K562 (cell line): ENCODE measurements around the gene ATP7B. TPM values are rescaled to one million over a fixed set of nuclear protein-coding genes. Genes with fewer than 3 reads are reported as not detected.

Experiments
- ATAC-seq: fragments of 200-7000 bp; cut with Tn5 transposase; 3 replicates; pipeline ENCODE4 v1.9.1; 2020; ENCODE audit warnings: moderate library complexity
- BruUV-seq: library from RNA; stranded (reverse); fragments of 400-500 nt; replicated peaks from 2 replicates; lab custom pipeline; 2021; lab: Mats Ljungman, UMichigan
- CTCF ChIA-PET: fragments of 300-600 bp; formaldehyde crosslinking; extraction: SDS; loops from one replicate; lab custom pipeline; 2021; ENCODE audit warnings: low intra/inter-chr PET ratio; lab: Yijun Ruan, JAX
- POLR2A ChIA-PET: fragments of 300-600, 350-650 bp; sonication (Branson Sonifier 250); formaldehyde crosslinking; extraction: SDS; loops from one replicate; lab custom pipeline; 2021; ENCODE audit warnings: antibody characterized with exemption, inconsistent platforms; lab: Yijun Ruan, JAX
- DNase-seq, 4 experiments: peaks; one replicate each; pipeline versions ENCODE4 v3.0.0 to v3.0.0-alpha.2; 2011 to 2018; ENCODE audit warnings: low spot score in 3 of 4, mixed read lengths in 3 of 4; ENCODE audit errors: extremely low read depth in 1 of 4
- FAIRE-seq: peaks from 2 replicates; lab custom pipeline; 2011; peaks lifted over from hg19 to GRCh38; lab: Jason Lieb, UNC
- H2AFZ ChIP-seq: 2 replicates; pipeline ENCODE4 v1.6.0; 2011; ENCODE audit warnings: low read depth, low read length, control low read depth, inconsistent platforms
- H3K27ac ChIP-seq: fragments of 200-600 bp; 3 replicates; pipeline ENCODE4 v1.8.0; 2011; ENCODE audit warnings: low read depth, mild to moderate bottlenecking, control low read depth, inconsistent platforms, low read length, moderate library complexity, mixed read lengths; ENCODE audit errors: extremely low read depth
- H3K27me3 ChIP-seq, 2 experiments: fragments of 300-600 bp in 1 of 2; 2 replicates in 1 of 2; 3 replicates in 1 of 2; pipeline versions ENCODE4 v1.6.0 to v1.8.0; 2011; ENCODE audit warnings: inconsistent platforms in 2 of 2, low read length in 2 of 2, mild to moderate bottlenecking in 1 of 2, mixed read lengths in 1 of 2, moderate library complexity in 1 of 2; ENCODE audit not compliant: control insufficient read depth in 2 of 2, insufficient read depth in 2 of 2
- H3K36me3 ChIP-seq: fragments of 300-600 bp; 3 replicates; pipeline ENCODE4 v1.8.0; 2011; ENCODE audit warnings: mild to moderate bottlenecking, low read length, inconsistent platforms; ENCODE audit not compliant: control insufficient read depth, insufficient read depth
- H3K4me1 ChIP-seq, 2 experiments: fragments of 200-600 bp in 1 of 2; replicated peaks in 1 of 2; 2 replicates in 1 of 2; 3 replicates in 1 of 2; pipeline versions ENCODE4 v1.5.1 to v1.8.0; 2011; ENCODE audit warnings: inconsistent platforms in 2 of 2, low read length in 2 of 2, mild to moderate bottlenecking in 1 of 2, mixed read lengths in 1 of 2, moderate library complexity in 1 of 2; ENCODE audit not compliant: control insufficient read depth in 2 of 2, insufficient read depth in 2 of 2
- H3K4me2 ChIP-seq: 2 replicates; pipeline ENCODE4 v1.6.1; 2011; ENCODE audit warnings: low read length, control low read depth, inconsistent platforms, mixed read lengths; ENCODE audit not compliant: insufficient read depth
- H3K4me3 ChIP-seq: fragments of 200-600 bp; sonication (generic), shearing (Covaris generic); 2 replicates; pipeline ENCODE4 v1.5.1; 2016; ENCODE audit warnings: control low read depth, inconsistent platforms
- H3K79me2 ChIP-seq: fragments of 200-600 bp; 3 replicates; pipeline ENCODE4 v1.8.0; 2011; ENCODE audit warnings: low read length, inconsistent platforms; ENCODE audit not compliant: control insufficient read depth, insufficient read depth
- H3K9ac ChIP-seq, 2 experiments: 2 replicates each; pipeline versions ENCODE4 v1.6.0 to v1.6.1; 2011; ENCODE audit warnings: low read depth in 2 of 2, low read length in 2 of 2, control low read depth in 1 of 2, inconsistent platforms in 1 of 2, mild to moderate bottlenecking in 1 of 2, mixed read lengths in 1 of 2; ENCODE audit not compliant: insufficient read depth in 1 of 2
- H3K9me1 ChIP-seq: one replicate; pipeline ENCODE4 v1.6.0; 2011; ENCODE audit warnings: inconsistent platforms, mild to moderate bottlenecking, low read length, moderate library complexity; ENCODE audit not compliant: control insufficient read depth, insufficient read depth
- H3K9me3 ChIP-seq: replicated peaks from 2 replicates; pipeline ENCODE4 v1.5.1; 2011; ENCODE audit warnings: low read depth, low read length, inconsistent platforms; ENCODE audit not compliant: control insufficient read depth, insufficient read depth
- H4K20me1 ChIP-seq: replicated peaks from 2 replicates; pipeline ENCODE4 v1.6.1; 2011; ENCODE audit warnings: low read length, inconsistent platforms, mixed read lengths; ENCODE audit not compliant: control insufficient read depth, insufficient read depth
- WGBS: fragments of 100-300 bp; shearing (Covaris generic); methylation state at CpG from one replicate; pipeline ENCODE4 v1.1.6; 2016; ENCODE audit warnings: low coverage, mixed read lengths; ENCODE audit not compliant: insufficient coverage; ENCODE audit errors: missing lambda C conversion rate; 5-methylcytosine and 5-hydroxymethylcytosine counted together
- in situ Hi-C: fragments of 300-500 bp; cut with MboI; formaldehyde crosslinking; loops from 4 replicates; pipeline ENCODE4 v1.15.0; 2018; ENCODE audit warnings: inconsistent platforms, mixed read lengths
- intact Hi-C: fragments of 100-400 bp; cut with micrococcal nuclease; formaldehyde crosslinking; loops from 2 replicates; pipeline ENCODE4 v1.14.2; 2022
- polyA plus RNA-seq, 8 experiments: library from polyadenylated mRNA; depleted of rRNA in 4 of 8; stranded (reverse) in 5 of 8; unstranded in 3 of 8; fragments of >200 nt; fragmentation: Nextera tagmentation in 2 of 8; fragmentation: Illumina TruSeq in 1 of 8; extraction: Ambion mirVana in 2 of 8; extraction: Trizol in 1 of 8; gene quantifications; 2 replicates each; pipeline versions ENCODE4 v1.2.1 to v1.2.3, GENCODE V29; 2011 to 2014; ENCODE audit warnings: inconsistent platforms in 1 of 8, missing spikeins in 1 of 8
- total RNA-seq, 7 experiments: library from RNA; depleted of rRNA in 6 of 7; stranded (reverse); fragments of >200 nt in 6 of 7; fragmentation: Illumina TruSeq in 2 of 7; extraction: Trizol in 2 of 7; gene quantifications; 2 replicates each; pipeline versions ENCODE4 v1.2.1 to v1.2.3, GENCODE V29; 2011 to 2021; ENCODE audit warnings: low replicate concordance in 1 of 7
- TF ChIP-seq, protein P1 (sequence below): sonication (generic); formaldehyde crosslinking; IDR thresholded peaks from 2 replicates; pipeline ENCODE4 v1.8.0; 2023; ENCODE audit warnings: mild to moderate bottlenecking, missing genetic modification reagents

The ATP7B gene
- total and polyA plus RNA-seq, 9 of the 15 experiments (the other 6 are each of a cell fraction or from before 2014, with no cell fraction given) = 1.1 to 20.4 (median 8.5) TPM

DNA sequence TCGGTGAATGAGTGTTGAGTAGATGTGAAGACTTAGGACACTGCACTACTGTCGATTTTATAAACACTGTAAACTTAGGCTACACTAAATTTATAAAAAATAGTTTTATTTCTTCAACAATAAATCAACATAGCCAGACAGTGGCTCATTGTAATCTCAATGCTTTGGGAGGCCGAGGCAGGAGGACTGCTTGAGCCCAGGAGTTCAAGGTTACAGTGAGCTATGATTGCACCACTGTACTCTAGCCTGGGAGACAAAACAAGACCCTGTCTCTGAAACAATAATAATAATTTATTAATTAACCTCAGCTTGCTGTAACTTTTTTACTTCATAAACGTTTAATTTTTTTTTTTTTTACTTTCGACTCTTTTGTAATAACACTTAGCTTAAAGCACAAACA lies 34.4 kb downstream of the ATP7B start:
- Histone ChIP-seq H3K27me3 (no peaks in the 10 kb centered on the region), H3K9me3 (no peaks in the 10 kb centered on the region; the same call in 1 of the 2 replicates), H3K27ac (no peak overlapping the region), H3K4me1 (peaks cover 19 to 46% of the 10 kb centered on the region in 2 experiments), H3K9ac (no peak overlapping the region), H3K4me2 (no peak overlapping the region), H3K4me3 (no peak overlapping the region), H3K79me2 (peaks cover 93% of the 10 kb centered on the region), H3K36me3 (peaks cover 20% of the 10 kb centered on the region; the same call in 2 of the 3 replicates), H2AFZ (no peak overlapping the region), H4K20me1 (no peaks in the 10 kb centered on the region), H3K9me1 (no peaks in the 10 kb centered on the region)
- intact Hi-C loops = no loop called here
- ChIA-PET POLR2A (interaction anchor here (0.7 to 1.4 kb wide), 4 partner anchors 9 to 23 kb away, joined by 3 read pairs; no protein-coding TSS in a partner anchor), CTCF (no interaction called here)
- FAIRE-seq = no peak
- in situ Hi-C loops = no loop called here
- TF ChIP-seq, protein P1, sequence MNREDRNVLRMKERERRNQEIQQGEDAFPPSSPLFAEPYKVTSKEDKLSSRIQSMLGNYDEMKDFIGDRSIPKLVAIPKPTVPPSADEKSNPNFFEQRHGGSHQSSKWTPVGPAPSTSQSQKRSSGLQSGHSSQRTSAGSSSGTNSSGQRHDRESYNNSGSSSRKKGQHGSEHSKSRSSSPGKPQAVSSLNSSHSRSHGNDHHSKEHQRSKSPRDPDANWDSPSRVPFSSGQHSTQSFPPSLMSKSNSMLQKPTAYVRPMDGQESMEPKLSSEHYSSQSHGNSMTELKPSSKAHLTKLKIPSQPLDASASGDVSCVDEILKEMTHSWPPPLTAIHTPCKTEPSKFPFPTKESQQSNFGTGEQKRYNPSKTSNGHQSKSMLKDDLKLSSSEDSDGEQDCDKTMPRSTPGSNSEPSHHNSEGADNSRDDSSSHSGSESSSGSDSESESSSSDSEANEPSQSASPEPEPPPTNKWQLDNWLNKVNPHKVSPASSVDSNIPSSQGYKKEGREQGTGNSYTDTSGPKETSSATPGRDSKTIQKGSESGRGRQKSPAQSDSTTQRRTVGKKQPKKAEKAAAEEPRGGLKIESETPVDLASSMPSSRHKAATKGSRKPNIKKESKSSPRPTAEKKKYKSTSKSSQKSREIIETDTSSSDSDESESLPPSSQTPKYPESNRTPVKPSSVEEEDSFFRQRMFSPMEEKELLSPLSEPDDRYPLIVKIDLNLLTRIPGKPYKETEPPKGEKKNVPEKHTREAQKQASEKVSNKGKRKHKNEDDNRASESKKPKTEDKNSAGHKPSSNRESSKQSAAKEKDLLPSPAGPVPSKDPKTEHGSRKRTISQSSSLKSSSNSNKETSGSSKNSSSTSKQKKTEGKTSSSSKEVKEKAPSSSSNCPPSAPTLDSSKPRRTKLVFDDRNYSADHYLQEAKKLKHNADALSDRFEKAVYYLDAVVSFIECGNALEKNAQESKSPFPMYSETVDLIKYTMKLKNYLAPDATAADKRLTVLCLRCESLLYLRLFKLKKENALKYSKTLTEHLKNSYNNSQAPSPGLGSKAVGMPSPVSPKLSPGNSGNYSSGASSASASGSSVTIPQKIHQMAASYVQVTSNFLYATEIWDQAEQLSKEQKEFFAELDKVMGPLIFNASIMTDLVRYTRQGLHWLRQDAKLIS (CRISPR knock-in tag) = no peak
- no peak for ATAC-seq
- no peak for DNase-seq
- WGBS = 58% methylated on average over 4 of the region's 5 CpGs
- BruUV-seq = no TSS peak
